Putamen (tissue), 1 donor: ENCODE data around the gene LRRN4CL.
"Not testable (repeated sequence)": the region's sequence is repeated elsewhere in the genome, so short reads cannot be mapped to it uniquely, and the experiment has no call there.

ENCODE experiments used
- DNase-seq: peaks from one replicate; pipeline ENCODE4 v3.0.0-alpha.2; 2016; ENCODE audit warnings: low spot score

Gene LRRN4CL

GRCh38 chr11:62709247-62710000, 20.1 kb upstream of the LRRN4CL start:
- peak; percentile 99 for DNase-seq

GRCh38 chr11:62708793-62709192, 19.5 kb upstream of the LRRN4CL start:
- peak; percentile 28 for DNase-seq

GRCh38 chr11:62708392-62708791, 19.1 kb upstream of the LRRN4CL start:
- no peak for DNase-seq

- peak; percentile 87 for DNase-seq
These were observed 18.0 kb upstream of the LRRN4CL start, which contains the start of the genes BSCL2 and GNG3 for GRCh38 chr11:62707277-62707861. TSS of gene BSCL2 (minus strand) at chr11:62707424. CDS start at chr11:62707195, 229 bp downstream. TSS of gene GNG3 (plus strand) at chr11:62707676. CDS start at chr11:62708296, 620 bp downstream.

GRCh38 chr11:62706850-62707247, 17.5 kb upstream of the LRRN4CL start:
- no peak for DNase-seq

GRCh38 chr11:62705880-62706849, 16.8 kb upstream of the LRRN4CL start:
- DNase-seq: peak; percentile 95

GRCh38 chr11:62705413-62705812, 16.1 kb upstream of the LRRN4CL start:
- no peak for DNase-seq

GRCh38 chr11:62703921-62704320, 14.6 kb upstream of the LRRN4CL start:
- not testable (repeated sequence) for DNase-seq

- no peak for DNase-seq
These were observed 12.9 kb upstream of the LRRN4CL start for GRCh38 chr11:62702246-62702645.

GRCh38 chr11:62694455-62695167, 5.3 kb upstream of the LRRN4CL start:
- DNase-seq: peak; percentile 64

GRCh38 chr11:62693624-62694023, 4.3 kb upstream of the LRRN4CL start:
- not testable (repeated sequence) for DNase-seq

GRCh38 chr11:62688491-62688890, 839 bp downstream of the LRRN4CL start:
- no peak for DNase-seq

- no peak for DNase-seq
These were observed 1.6 kb downstream of the LRRN4CL start for GRCh38 chr11:62687508-62688396.

GRCh38 chr11:62682518-62682917, 6.8 kb downstream of the LRRN4CL start:
- no peak for DNase-seq

- DNase-seq: no peak
These were observed 8.5 kb downstream of the LRRN4CL start for GRCh38 chr11:62680825-62681240.

GRCh38 chr11:62678770-62679696, 10.3 kb downstream of the LRRN4CL start, which contains the start of gene UBXN1:
TSS of gene UBXN1 (minus strand) at chr11:62679073. CDS start at chr11:62678923, 150 bp downstream.
- DNase-seq: peak; percentile 89

GRCh38 chr11:62678433-62678769, 10.9 kb downstream of the LRRN4CL start:
- no peak for DNase-seq

- no peak for DNase-seq
These were observed 11.6 kb downstream of the LRRN4CL start for GRCh38 chr11:62677714-62678113.

GRCh38 chr11:62677156-62677555, 12.2 kb downstream of the LRRN4CL start:
- no peak for DNase-seq
